WTC11 (cell line): ENCODE measurements around the gene DLX6. TPM values are rescaled to one million over a fixed set of nuclear protein-coding genes. Genes with fewer than 3 reads are reported as not detected.

Experiments used
- ATAC-seq: fragments of 200-7000 bp; cut with Tn5 transposase; 2 replicates; pipeline ENCODE4 v1.10.0; 2021; ENCODE audit warnings: mild to moderate bottlenecking, moderate library complexity
- CTCF ChIA-PET: fragments of 300-600 bp; sonication (Branson Sonifier 250); formaldehyde crosslinking; loops from one replicate; lab custom pipeline; 2021; ENCODE audit warnings: antibody characterized with exemption; lab: Charles Lee
- POLR2A ChIA-PET: fragments of 350-600 bp; sonication (Branson Sonifier 250); formaldehyde crosslinking; loops from one replicate; lab custom pipeline; 2021; ENCODE audit warnings: antibody characterized with exemption; lab: Charles Lee
- DNase-seq: peaks from one replicate; pipeline ENCODE4 v3.0.0; 2021; ENCODE audit warnings: low spot score
- H3K27ac Mint-ChIP-seq: 2 replicates; pipeline ENCODE4 v1.8.0; 2021; ENCODE audit warnings: mixed read lengths
- H3K27me3 Mint-ChIP-seq: 2 replicates; pipeline ENCODE4 v1.8.0; 2021; ENCODE audit warnings: low read depth, mild to moderate bottlenecking, moderate library complexity, mixed read lengths
- H3K36me3 Mint-ChIP-seq: 2 replicates; pipeline ENCODE4 v1.8.0; 2021; ENCODE audit warnings: mixed read lengths
- H3K4me1 Mint-ChIP-seq: 2 replicates; pipeline ENCODE4 v1.8.0; 2022; ENCODE audit warnings: mixed read lengths
- H3K4me3 Mint-ChIP-seq: 2 replicates; pipeline ENCODE4 v1.8.0; 2021; ENCODE audit warnings: mild to moderate bottlenecking, moderate library complexity, mixed read lengths
- H3K9me3 Mint-ChIP-seq: 2 replicates; pipeline ENCODE4 v1.8.0; 2021; ENCODE audit warnings: mixed read lengths
- FOXJ3 ChIP-seq: sonication (generic); formaldehyde crosslinking; IDR thresholded peaks from 2 replicates; pipeline ENCODE4 v1.9.0; 2021; ENCODE audit warnings: missing genetic modification reagents, mild to moderate bottlenecking, borderline replicate concordance
- HMGA2 ChIP-seq: fragments of 250-450 bp; sonication (Bioruptor Pico); IDR thresholded peaks from 2 replicates; pipeline ENCODE4 v1.4.0; 2021; ENCODE audit warnings: mild to moderate bottlenecking, moderate library complexity
- IRF2 ChIP-seq: sonication (generic); formaldehyde crosslinking; IDR thresholded peaks from 2 replicates; pipeline ENCODE4 v1.8.0; 2022; ENCODE audit warnings: low read depth, missing genetic modification reagents, borderline replicate concordance
- KAT7 ChIP-seq: sonication (generic); formaldehyde crosslinking; IDR thresholded peaks from 2 replicates; pipeline ENCODE4 v1.8.1; 2023; ENCODE audit warnings: missing genetic modification reagents, mild to moderate bottlenecking, borderline replicate concordance
- MXD4 ChIP-seq: fragments of 250-450 bp; sonication (Bioruptor Pico); IDR thresholded peaks from 2 replicates; pipeline ENCODE4 v1.8.0; 2021; ENCODE audit warnings: mild to moderate bottlenecking, moderate library complexity, borderline replicate concordance
- NFYB ChIP-seq: sonication (generic); formaldehyde crosslinking; conservative IDR thresholded peaks from 2 replicates; pipeline ENCODE4 v1.8.0; 2022; ENCODE audit warnings: low read depth, missing genetic modification reagents
- NR2C2 ChIP-seq: sonication (generic); formaldehyde crosslinking; IDR thresholded peaks from 2 replicates; pipeline ENCODE4 v1.8.0; 2022; ENCODE audit warnings: mild to moderate bottlenecking, missing genetic modification reagents
- SMAD4 ChIP-seq: sonication (generic); formaldehyde crosslinking; IDR thresholded peaks from 2 replicates; pipeline ENCODE4 v1.8.0; 2022; ENCODE audit warnings: mild to moderate bottlenecking, missing genetic modification reagents
- STAT6 ChIP-seq: sonication (generic); formaldehyde crosslinking; conservative IDR thresholded peaks from 2 replicates; pipeline ENCODE4 v1.8.1; 2023; ENCODE audit warnings: mild to moderate bottlenecking, low read depth, missing genetic modification reagents, moderate library complexity
- ZNF423 ChIP-seq: fragments of 250-450 bp; sonication (Bioruptor Pico); IDR thresholded peaks from 2 replicates; pipeline ENCODE4 v2.1.2; 2022; ENCODE audit warnings: mild to moderate bottlenecking, moderate library complexity
- total RNA-seq: library from RNA; stranded (reverse); gene quantifications from 3 replicates; pipeline ENCODE4 v1.2.3, GENCODE V29; 2021
- TF ChIP-seq, protein P1 (sequence below): sonication (generic); formaldehyde crosslinking; IDR thresholded peaks from 2 replicates; pipeline ENCODE4 v1.8.1; 2023; ENCODE audit warnings: mild to moderate bottlenecking, missing genetic modification reagents
- TF ChIP-seq, protein P2 (sequence below): sonication (generic); formaldehyde crosslinking; IDR thresholded peaks from 2 replicates; pipeline ENCODE4 v1.8.0; 2022; ENCODE audit warnings: missing genetic modification reagents
- TF ChIP-seq, protein P3 (sequence below): sonication (generic); formaldehyde crosslinking; IDR thresholded peaks from 2 replicates; pipeline ENCODE4 v1.8.0; 2022; ENCODE audit warnings: mild to moderate bottlenecking, missing genetic modification reagents

Gene DLX6
- total RNA-seq, 1 experiment from 2014 or later, result 0.09 TPM

- Mint-ChIP-seq H3K27me3 (peaks cover 99% of the 10 kb centered on the region), H3K4me3 (no peak overlapping the region), H3K4me1 (peaks cover 66% of the 10 kb centered on the region), H3K36me3 (no peaks in the 10 kb centered on the region), H3K9me3 (no peaks in the 10 kb centered on the region), H3K27ac (no peak overlapping the region; the same call in 1 of the 2 replicates)
- no peak for ATAC-seq
- POLR2A ChIA-PET, result no interaction called here
- no peak for DNase-seq
- TF ChIP-seq NFYB (no peak), MXD4 (CRISPR knock-in tag) (no peak), NR2C2 (CRISPR knock-in tag) (no peak), SMAD4 (no peak), FOXJ3 (CRISPR knock-in tag) (no peak), IRF2 (CRISPR knock-in tag) (no peak), KAT7 (no peak)
- TF ChIP-seq, protein P1, sequence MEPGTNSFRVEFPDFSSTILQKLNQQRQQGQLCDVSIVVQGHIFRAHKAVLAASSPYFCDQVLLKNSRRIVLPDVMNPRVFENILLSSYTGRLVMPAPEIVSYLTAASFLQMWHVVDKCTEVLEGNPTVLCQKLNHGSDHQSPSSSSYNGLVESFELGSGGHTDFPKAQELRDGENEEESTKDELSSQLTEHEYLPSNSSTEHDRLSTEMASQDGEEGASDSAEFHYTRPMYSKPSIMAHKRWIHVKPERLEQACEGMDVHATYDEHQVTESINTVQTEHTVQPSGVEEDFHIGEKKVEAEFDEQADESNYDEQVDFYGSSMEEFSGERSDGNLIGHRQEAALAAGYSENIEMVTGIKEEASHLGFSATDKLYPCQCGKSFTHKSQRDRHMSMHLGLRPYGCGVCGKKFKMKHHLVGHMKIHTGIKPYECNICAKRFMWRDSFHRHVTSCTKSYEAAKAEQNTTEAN (CRISPR knock-in tag), result no peak
- CTCF ChIA-PET, result interaction anchor here (1.0 to 2.8 kb wide), 3 partner anchors 20 to 26 kb away, joined by 3 to 11 read pairs (median 3); partner anchors contain the start of gene DLX5
These were observed 4.1 kb upstream of the DLX6 start for GRCh38 chr7:97001221-97001620.

DNA sequence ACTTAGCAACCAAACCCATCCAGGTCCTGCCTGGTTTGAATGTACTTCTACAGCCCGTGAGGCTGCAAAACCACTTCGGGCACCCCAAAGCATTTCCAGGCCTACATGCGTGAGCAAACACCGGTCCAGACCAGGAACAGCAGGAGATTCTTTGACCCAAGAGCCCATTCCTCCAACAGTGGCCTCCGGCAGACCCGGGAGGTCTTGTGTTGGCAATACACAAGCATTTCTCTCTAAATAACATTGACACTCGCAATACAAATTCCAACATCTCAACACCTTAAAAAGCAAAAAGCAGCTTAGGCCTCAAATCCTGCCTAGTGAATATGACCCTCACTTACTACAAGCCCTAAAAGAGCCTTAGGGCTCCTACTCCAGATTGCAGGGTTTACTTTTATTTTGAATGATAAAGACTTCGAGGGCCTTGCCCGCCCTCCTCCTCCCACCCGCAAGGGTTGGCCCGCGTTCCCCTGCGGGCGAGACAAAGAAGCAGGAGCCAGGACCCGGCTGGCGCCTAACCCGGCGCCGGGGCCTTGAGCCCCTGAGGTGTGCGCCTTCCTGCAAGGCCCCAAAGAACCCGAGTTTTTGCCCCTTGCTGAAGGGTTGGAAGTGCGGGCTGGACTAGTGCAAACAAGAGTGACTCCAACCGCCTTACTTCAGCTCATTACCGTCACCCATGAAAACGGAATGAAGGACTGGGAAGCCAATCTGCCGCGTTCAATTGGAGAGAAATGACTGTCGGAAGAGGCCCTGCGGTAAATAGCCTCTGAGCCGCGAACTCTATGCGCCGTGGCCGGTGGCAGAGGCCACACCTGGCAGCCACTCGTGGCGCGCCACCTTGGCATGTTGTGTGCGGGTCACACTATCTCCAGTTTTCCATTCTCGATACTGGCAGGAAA lies 3.4 kb upstream of the DLX6 start:
- peaks cover 63% of the 10 kb centered on the region for H3K4me1 Mint-ChIP-seq
- CTCF ChIA-PET, result interaction anchor here (2.4 to 2.8 kb wide), 2 partner anchors 19 to 25 kb away, joined by 11 read pairs; no protein-coding TSS in a partner anchor
- TF ChIP-seq ZNF423 (CRISPR knock-in tag) (peak; percentile 20; the same call in 1 of the 2 replicates), STAT6 (CRISPR knock-in tag) (no peak), HMGA2 (CRISPR knock-in tag) (no peak)
- TF ChIP-seq, protein P2, sequence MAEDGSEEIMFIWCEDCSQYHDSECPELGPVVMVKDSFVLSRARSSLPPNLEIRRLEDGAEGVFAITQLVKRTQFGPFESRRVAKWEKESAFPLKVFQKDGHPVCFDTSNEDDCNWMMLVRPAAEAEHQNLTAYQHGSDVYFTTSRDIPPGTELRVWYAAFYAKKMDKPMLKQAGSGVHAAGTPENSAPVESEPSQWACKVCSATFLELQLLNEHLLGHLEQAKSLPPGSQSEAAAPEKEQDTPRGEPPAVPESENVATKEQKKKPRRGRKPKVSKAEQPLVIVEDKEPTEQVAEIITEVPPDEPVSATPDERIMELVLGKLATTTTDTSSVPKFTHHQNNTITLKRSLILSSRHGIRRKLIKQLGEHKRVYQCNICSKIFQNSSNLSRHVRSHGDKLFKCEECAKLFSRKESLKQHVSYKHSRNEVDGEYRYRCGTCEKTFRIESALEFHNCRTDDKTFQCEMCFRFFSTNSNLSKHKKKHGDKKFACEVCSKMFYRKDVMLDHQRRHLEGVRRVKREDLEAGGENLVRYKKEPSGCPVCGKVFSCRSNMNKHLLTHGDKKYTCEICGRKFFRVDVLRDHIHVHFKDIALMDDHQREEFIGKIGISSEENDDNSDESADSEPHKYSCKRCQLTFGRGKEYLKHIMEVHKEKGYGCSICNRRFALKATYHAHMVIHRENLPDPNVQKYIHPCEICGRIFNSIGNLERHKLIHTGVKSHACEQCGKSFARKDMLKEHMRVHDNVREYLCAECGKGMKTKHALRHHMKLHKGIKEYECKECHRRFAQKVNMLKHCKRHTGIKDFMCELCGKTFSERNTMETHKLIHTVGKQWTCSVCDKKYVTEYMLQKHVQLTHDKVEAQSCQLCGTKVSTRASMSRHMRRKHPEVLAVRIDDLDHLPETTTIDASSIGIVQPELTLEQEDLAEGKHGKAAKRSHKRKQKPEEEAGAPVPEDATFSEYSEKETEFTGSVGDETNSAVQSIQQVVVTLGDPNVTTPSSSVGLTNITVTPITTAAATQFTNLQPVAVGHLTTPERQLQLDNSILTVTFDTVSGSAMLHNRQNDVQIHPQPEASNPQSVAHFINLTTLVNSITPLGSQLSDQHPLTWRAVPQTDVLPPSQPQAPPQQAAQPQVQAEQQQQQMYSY (CRISPR knock-in tag), result peak; percentile 91
- TF ChIP-seq, protein P3, sequence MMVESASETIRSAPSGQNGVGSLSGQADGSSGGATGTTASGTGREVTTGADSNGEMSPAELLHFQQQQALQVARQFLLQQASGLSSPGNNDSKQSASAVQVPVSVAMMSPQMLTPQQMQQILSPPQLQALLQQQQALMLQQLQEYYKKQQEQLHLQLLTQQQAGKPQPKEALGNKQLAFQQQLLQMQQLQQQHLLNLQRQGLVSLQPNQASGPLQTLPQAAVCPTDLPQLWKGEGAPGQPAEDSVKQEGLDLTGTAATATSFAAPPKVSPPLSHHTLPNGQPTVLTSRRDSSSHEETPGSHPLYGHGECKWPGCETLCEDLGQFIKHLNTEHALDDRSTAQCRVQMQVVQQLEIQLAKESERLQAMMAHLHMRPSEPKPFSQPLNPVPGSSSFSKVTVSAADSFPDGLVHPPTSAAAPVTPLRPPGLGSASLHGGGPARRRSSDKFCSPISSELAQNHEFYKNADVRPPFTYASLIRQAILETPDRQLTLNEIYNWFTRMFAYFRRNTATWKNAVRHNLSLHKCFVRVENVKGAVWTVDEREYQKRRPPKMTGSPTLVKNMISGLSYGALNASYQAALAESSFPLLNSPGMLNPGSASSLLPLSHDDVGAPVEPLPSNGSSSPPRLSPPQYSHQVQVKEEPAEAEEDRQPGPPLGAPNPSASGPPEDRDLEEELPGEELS (CRISPR knock-in tag), result peak; percentile 42; the same call in 1 of the 2 replicates
- POLR2A ChIA-PET, result no interaction called here
- no peaks in the 10 kb centered on the region for H3K36me3 Mint-ChIP-seq
- H3K4me3 Mint-ChIP-seq, result peak overlapping the region; percentile 12
- peaks cover 97% of the 10 kb centered on the region for H3K27me3 Mint-ChIP-seq
- no peaks in the 10 kb centered on the region for H3K9me3 Mint-ChIP-seq
- DNase-seq (peak; percentile 76), ATAC-seq (peak; percentile 43)
- H3K27ac Mint-ChIP-seq, result no peak overlapping the region; the same call in 1 of the 2 replicates
